ENCODE measurements around the gene PTPRK.

PTPRK gene

DNA sequence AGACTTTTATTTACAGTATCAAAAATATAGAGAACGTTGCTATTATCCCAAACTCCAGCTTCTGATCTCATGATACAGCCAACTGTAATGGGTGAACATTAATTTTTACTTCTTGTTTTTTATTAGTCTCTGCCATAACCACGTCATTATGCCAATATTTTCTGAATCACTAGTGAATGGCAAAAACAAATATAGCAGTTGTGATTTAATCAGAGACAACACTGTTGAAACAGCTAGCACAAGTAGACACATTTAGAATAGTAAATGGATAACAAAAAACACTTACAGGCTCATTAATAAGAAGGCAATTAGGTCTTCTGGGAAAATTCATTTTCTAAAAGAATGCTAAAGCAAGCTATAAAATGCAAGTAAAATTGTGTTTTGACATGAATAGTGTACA, 8.1 kb downstream of the PTPRK start:
- no peaks in the 10 kb centered on the region for H3K79me1 ChIP-seq (replicated peaks; ENCODE audit: low read length, poor library complexity, severe bottlenecking)
- no peak overlapping the region for H3K4me3 ChIP-seq (ENCODE audit: insufficient read depth in 1 of 2, low read depth in 1 of 2, low read length in 2 of 2)
- no peak overlapping the region for H2BK12ac ChIP-seq (ENCODE audit: low read length in 2 of 2)
- H2AK5ac ChIP-seq (ENCODE audit: low read length, severe bottlenecking): no peak overlapping the region
- H4K8ac ChIP-seq (ENCODE audit: low read length): no peak overlapping the region
- H3K23ac ChIP-seq (ENCODE audit: low read length in 2 of 2): no peak overlapping the region
- H3K18ac ChIP-seq (ENCODE audit: low read depth in 1 of 2, low read length in 2 of 2): no peak overlapping the region
- no peak overlapping the region for H2BK120ac ChIP-seq (ENCODE audit: low read depth, low read length)
- H2BK5ac ChIP-seq (ENCODE audit: low read depth, low read length, poor library complexity, severe bottlenecking): no peak overlapping the region
- DNase-seq: no peak
- no peak overlapping the region for H4K91ac ChIP-seq (ENCODE audit: low read length)
- no peak overlapping the region for H3K14ac ChIP-seq (ENCODE audit: low read length in 2 of 2)
- H3K27me3 ChIP-seq (ENCODE audit: control insufficient read depth in 1 of 2, insufficient read depth in 1 of 2, low read length in 2 of 2): no peaks in the 10 kb centered on the region
- H2AFZ ChIP-seq (ENCODE audit: low read depth, low read length): no peak overlapping the region
- 100% methylated on average over 1 of the region's 2 CpGs for WGBS
- no peak overlapping the region for H3K4me2 ChIP-seq (ENCODE audit: low read length, poor library complexity, severe bottlenecking)
- H3K4me1 ChIP-seq (ENCODE audit: control insufficient read depth, insufficient read depth, low read depth, low read length): peaks cover 16% of the 10 kb centered on the region
- no peak overlapping the region for H3K9ac ChIP-seq (ENCODE audit: low read length)
- no peaks in the 10 kb centered on the region for H3K36me3 ChIP-seq (ENCODE audit: control insufficient read depth in 1 of 2, insufficient read depth in 2 of 2, low read depth in 1 of 2, low read length in 2 of 2)
- H2BK15ac ChIP-seq (ENCODE audit: low read depth, poor library complexity, severe bottlenecking): no peak overlapping the region
- H3K9me3 ChIP-seq (ENCODE audit: control insufficient read depth, low read length): no peaks in the 10 kb centered on the region
- H3K27ac ChIP-seq (ENCODE audit: low read length, poor library complexity, severe bottlenecking): no peak overlapping the region
- H3K4ac ChIP-seq (ENCODE audit: low read depth in 1 of 2, low read length in 2 of 2): no peak overlapping the region

DNA sequence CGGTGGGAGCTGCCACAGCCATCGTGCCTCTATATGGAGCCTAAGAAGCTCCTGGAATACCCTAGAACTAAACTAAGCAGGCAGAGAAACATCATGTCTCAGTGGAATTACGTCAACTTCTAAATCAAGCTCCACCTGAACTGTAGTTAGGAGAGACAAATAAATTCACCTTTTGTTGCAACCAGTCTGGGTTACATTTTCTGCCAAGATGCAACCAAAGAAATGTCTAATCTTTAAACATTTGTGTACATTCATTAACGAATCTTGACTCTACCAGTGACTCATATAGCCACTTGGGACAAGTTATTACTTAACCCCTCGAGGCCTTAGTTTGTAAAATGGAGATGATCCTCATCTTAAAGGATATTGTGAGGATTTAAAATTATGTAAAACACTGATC, 8.9 kb downstream of the PTPRK start:
- Histone ChIP-seq H3K9me3 (ENCODE audit: control insufficient read depth, low read length) (no peaks in the 10 kb centered on the region), H3K36me3 (ENCODE audit: control insufficient read depth in 1 of 2, insufficient read depth in 2 of 2, low read depth in 1 of 2, low read length in 2 of 2) (no peaks in the 10 kb centered on the region), H2BK120ac (ENCODE audit: low read depth, low read length) (no peak overlapping the region), H3K27ac (ENCODE audit: low read length, poor library complexity, severe bottlenecking) (peak overlapping the region; percentile 76), H4K91ac (ENCODE audit: low read length) (no peak overlapping the region), H3K4me3 (ENCODE audit: insufficient read depth in 1 of 2, low read depth in 1 of 2, low read length in 2 of 2) (no peak overlapping the region), H4K8ac (ENCODE audit: low read length) (no peak overlapping the region), H2BK15ac (ENCODE audit: low read depth, poor library complexity, severe bottlenecking) (no peak overlapping the region), H3K27me3 (ENCODE audit: control insufficient read depth in 1 of 2, insufficient read depth in 1 of 2, low read length in 2 of 2) (no peaks in the 10 kb centered on the region), H3K23ac (ENCODE audit: low read length in 2 of 2) (no peak overlapping the region), H2AK5ac (ENCODE audit: low read length, severe bottlenecking) (no peak overlapping the region), H3K4me1 (ENCODE audit: control insufficient read depth, insufficient read depth, low read depth, low read length) (peaks cover 14% of the 10 kb centered on the region), H2BK5ac (ENCODE audit: low read depth, low read length, poor library complexity, severe bottlenecking) (no peak overlapping the region), H3K4me2 (ENCODE audit: low read length, poor library complexity, severe bottlenecking) (peak overlapping the region; percentile 24), H2BK12ac (ENCODE audit: low read length in 2 of 2) (no peak overlapping the region), H2AFZ (ENCODE audit: low read depth, low read length) (no peak overlapping the region), H3K18ac (ENCODE audit: low read depth in 1 of 2, low read length in 2 of 2) (no peak overlapping the region), H3K4ac (ENCODE audit: low read depth in 1 of 2, low read length in 2 of 2) (peak overlapping the region in 1 of 2 experiments; percentile 2), H3K79me1 (replicated peaks; ENCODE audit: low read length, poor library complexity, severe bottlenecking) (no peaks in the 10 kb centered on the region), H3K9ac (ENCODE audit: low read length) (no peak overlapping the region), H3K14ac (ENCODE audit: low read length in 2 of 2) (no peak overlapping the region)
- peak; percentile 74 for DNase-seq
- 81% methylated on average over 3 of the region's 5 CpGs for WGBS

DNA sequence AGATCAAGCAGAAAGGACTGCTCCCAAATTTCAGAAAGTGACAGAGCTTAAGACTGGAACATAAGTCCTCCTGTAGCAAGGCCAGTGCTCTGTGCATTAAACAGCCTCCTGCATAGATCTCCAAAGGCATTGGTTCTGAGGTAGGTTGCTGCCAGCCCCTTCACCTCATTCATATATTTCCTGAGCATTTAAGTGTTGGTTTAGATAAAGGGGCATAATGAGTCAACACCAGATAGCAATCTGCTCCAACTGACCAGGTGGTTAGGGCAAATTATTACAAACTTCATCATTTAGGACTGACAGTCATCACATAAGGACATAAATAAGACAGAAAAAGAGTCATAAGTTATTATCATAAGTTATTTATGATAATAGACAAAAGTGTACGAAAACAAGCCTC, 10.7 kb downstream of the PTPRK start:
- Histone ChIP-seq H3K9me3 (ENCODE audit: control insufficient read depth, low read length) (no peaks in the 10 kb centered on the region), H3K4me2 (ENCODE audit: low read length, poor library complexity, severe bottlenecking) (no peak overlapping the region), H3K14ac (ENCODE audit: low read length in 2 of 2) (no peak overlapping the region), H3K4me1 (ENCODE audit: control insufficient read depth, insufficient read depth, low read depth, low read length) (peaks cover 13% of the 10 kb centered on the region), H2BK12ac (ENCODE audit: low read length in 2 of 2) (peak overlapping the region; percentile 66 to 89), H2AK5ac (ENCODE audit: low read length, severe bottlenecking) (peak overlapping the region; percentile 99), H3K36me3 (ENCODE audit: control insufficient read depth in 1 of 2, insufficient read depth in 2 of 2, low read depth in 1 of 2, low read length in 2 of 2) (no peaks in the 10 kb centered on the region), H2BK5ac (ENCODE audit: low read depth, low read length, poor library complexity, severe bottlenecking) (no peak overlapping the region), H3K27me3 (ENCODE audit: control insufficient read depth in 1 of 2, insufficient read depth in 1 of 2, low read length in 2 of 2) (no peaks in the 10 kb centered on the region), H2AFZ (ENCODE audit: low read depth, low read length) (no peak overlapping the region), H3K4ac (ENCODE audit: low read depth in 1 of 2, low read length in 2 of 2) (peak overlapping the region in 1 of 2 experiments; percentile 24), H3K23ac (ENCODE audit: low read length in 2 of 2) (no peak overlapping the region), H4K91ac (ENCODE audit: low read length) (no peak overlapping the region), H2BK15ac (ENCODE audit: low read depth, poor library complexity, severe bottlenecking) (peak overlapping the region; percentile 12), H3K4me3 (ENCODE audit: insufficient read depth in 1 of 2, low read depth in 1 of 2, low read length in 2 of 2) (no peak overlapping the region), H3K18ac (ENCODE audit: low read depth in 1 of 2, low read length in 2 of 2) (peak overlapping the region; percentile 66 to 89), H3K9ac (ENCODE audit: low read length) (no peak overlapping the region), H2BK120ac (ENCODE audit: low read depth, low read length) (no peak overlapping the region), H4K8ac (ENCODE audit: low read length) (peak overlapping the region; percentile 81), H3K79me1 (replicated peaks; ENCODE audit: low read length, poor library complexity, severe bottlenecking) (no peaks in the 10 kb centered on the region), H3K27ac (ENCODE audit: low read length, poor library complexity, severe bottlenecking) (peak overlapping the region; percentile 23)
- no peak for DNase-seq
- WGBS: 30% methylated on average over 1 of the region's 1 CpG

DNA sequence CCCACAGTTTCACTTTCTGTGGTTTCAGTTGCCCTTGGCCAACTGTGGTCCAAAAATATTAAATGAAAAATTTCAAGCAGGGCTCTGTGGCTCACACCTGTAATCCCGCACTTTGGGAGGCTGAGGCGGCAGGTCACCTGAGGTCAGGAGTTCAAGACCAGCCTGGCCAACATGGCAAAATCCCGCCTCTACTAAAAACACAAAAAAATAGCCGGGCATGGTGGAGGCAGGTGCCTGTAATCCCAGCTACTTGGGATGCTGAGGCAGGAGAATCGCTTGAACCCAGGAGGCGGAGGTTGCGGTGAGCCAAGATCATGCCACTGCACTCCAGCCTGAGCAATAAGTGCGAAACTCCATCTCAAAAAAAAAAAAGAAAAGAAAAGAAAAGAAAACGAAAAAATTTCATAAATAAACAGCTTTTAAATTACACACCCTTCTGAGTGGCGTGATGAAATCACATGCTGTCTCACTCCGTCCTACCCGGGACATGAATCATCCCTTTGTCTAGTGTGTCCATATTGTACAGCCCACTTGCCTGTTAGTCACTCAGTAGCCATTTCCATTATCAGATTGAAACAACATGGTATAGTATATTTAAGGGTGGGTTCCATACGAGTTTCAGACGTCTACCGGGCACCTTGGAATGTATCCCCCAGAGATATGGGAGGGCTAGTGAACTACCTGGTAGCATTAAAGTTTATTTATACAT, 11.7 kb downstream of the PTPRK start:
- no peak overlapping the region for H3K23ac ChIP-seq (ENCODE audit: low read length in 2 of 2)
- H2AK5ac ChIP-seq (ENCODE audit: low read length, severe bottlenecking): peak overlapping the region; percentile 69
- no peak overlapping the region for H2AFZ ChIP-seq (ENCODE audit: low read depth, low read length)
- no peak overlapping the region for H4K91ac ChIP-seq (ENCODE audit: low read length)
- H3K27me3 ChIP-seq (ENCODE audit: control insufficient read depth in 1 of 2, insufficient read depth in 1 of 2, low read length in 2 of 2): no peaks in the 10 kb centered on the region
- H2BK12ac ChIP-seq (ENCODE audit: low read length in 2 of 2): peak overlapping the region in 1 of 2 experiments; percentile 63
- H3K14ac ChIP-seq (ENCODE audit: low read length in 2 of 2): no peak overlapping the region
- H3K18ac ChIP-seq (ENCODE audit: low read depth in 1 of 2, low read length in 2 of 2): peak overlapping the region in 1 of 2 experiments; percentile 62
- no peak overlapping the region for H3K9ac ChIP-seq (ENCODE audit: low read length)
- no peak overlapping the region for H2BK15ac ChIP-seq (ENCODE audit: low read depth, poor library complexity, severe bottlenecking)
- peak overlapping the region; percentile 32 for H3K27ac ChIP-seq (ENCODE audit: low read length, poor library complexity, severe bottlenecking)
- H3K4me2 ChIP-seq (ENCODE audit: low read length, poor library complexity, severe bottlenecking): no peak overlapping the region
- DNase-seq: peak; percentile 93
- H3K36me3 ChIP-seq (ENCODE audit: control insufficient read depth in 1 of 2, insufficient read depth in 2 of 2, low read depth in 1 of 2, low read length in 2 of 2): no peaks in the 10 kb centered on the region
- peaks cover 13% of the 10 kb centered on the region for H3K4me1 ChIP-seq (ENCODE audit: control insufficient read depth, insufficient read depth, low read depth, low read length)
- H2BK120ac ChIP-seq (ENCODE audit: low read depth, low read length): no peak overlapping the region
- no peak overlapping the region for H3K4me3 ChIP-seq (ENCODE audit: insufficient read depth in 1 of 2, low read depth in 1 of 2, low read length in 2 of 2)
- no peak overlapping the region for H4K8ac ChIP-seq (ENCODE audit: low read length)
- WGBS: 42% methylated on average over 10 of the region's 15 CpGs
- peak overlapping the region; percentile 23 for H2BK5ac ChIP-seq (ENCODE audit: low read depth, low read length, poor library complexity, severe bottlenecking)
- no peaks in the 10 kb centered on the region for H3K9me3 ChIP-seq (ENCODE audit: control insufficient read depth, low read length)
- H3K4ac ChIP-seq (ENCODE audit: low read depth in 1 of 2, low read length in 2 of 2): peak overlapping the region in 1 of 2 experiments; percentile 79
- no peaks in the 10 kb centered on the region for H3K79me1 ChIP-seq (replicated peaks; ENCODE audit: low read length, poor library complexity, severe bottlenecking)
